B cell (primary cell): Measurements from ENCODE around the gene MARCKS. TPM values are rescaled to one million over a fixed set of nuclear protein-coding genes. Genes with fewer than 3 reads are reported as not detected.

Source experiments
- ATAC-seq: fragments of 200-7000 bp; cut with Tn5 transposase; one replicate; pipeline ENCODE4 v1.10.0; 2021; ENCODE audit warnings: low read depth, mild to moderate bottlenecking, moderate number of reproducible peaks, moderate library complexity
- CTCF ChIA-PET: fragments of 350-600 bp; sonication (Branson Sonifier 250); formaldehyde crosslinking; loops from one replicate; lab custom pipeline; 2021; ENCODE audit warnings: antibody characterized with exemption, inconsistent platforms; lab: Charles Lee
- POLR2A ChIA-PET: fragments of 350-600 bp; sonication (Branson Sonifier 250); formaldehyde crosslinking; loops from one replicate; lab custom pipeline; 2021; ENCODE audit warnings: antibody characterized with exemption; lab: Charles Lee
- DNase-seq: peaks from one replicate; pipeline ENCODE4 v3.0.0; 2013
- H2AFZ ChIP-seq: 2 replicates; pipeline ENCODE4 v1.6.1; 2012; ENCODE audit warnings: mild to moderate bottlenecking, low read depth, low read length; ENCODE audit not compliant: insufficient read depth, poor library complexity, severe bottlenecking
- H3K27ac ChIP-seq, 2 donors: 1 replicate in 1 of 2; 2 replicates in 1 of 2; pipeline ENCODE4 v1.5.1; 2012 to 2013; ENCODE audit warnings: low read length in 2 of 2, mild to moderate bottlenecking in 2 of 2, moderate library complexity in 1 of 2
- H3K27me3 ChIP-seq, 4 experiments: fragments of 200-600 bp in 1 of 4; sonication (generic) in 1 of 4; replicated peaks in 1 of 4; 1 replicate in 2 of 4; 2 replicates in 2 of 4; pipeline versions ENCODE4 v1.6.1 to v1.7.0; 2013 to 2016; ENCODE audit warnings: low read length in 3 of 4, mild to moderate bottlenecking in 2 of 4, mixed read lengths in 1 of 4, moderate library complexity in 1 of 4; ENCODE audit not compliant: insufficient read depth in 4 of 4, control insufficient read depth in 3 of 4; ENCODE audit errors: control extremely low read depth in 1 of 4
- H3K36me3 ChIP-seq, 2 experiments: replicated peaks in 1 of 2; 1 replicate in 1 of 2; 2 replicates in 1 of 2; pipeline versions ENCODE4 v1.6.1 to v1.7.1; 2013; ENCODE audit warnings: low read length in 1 of 2; ENCODE audit not compliant: insufficient read depth in 2 of 2, control insufficient read depth in 1 of 2; ENCODE audit errors: control extremely low read depth in 1 of 2, extremely low read depth in 1 of 2
- H3K4me1 ChIP-seq, 2 donors: fragments of 200-600 bp in 1 of 2; sonication (generic) in 1 of 2; 1 replicate in 1 of 2; 2 replicates in 1 of 2; pipeline versions ENCODE4 v1.5.1 to v1.6.1; 2013 to 2017; ENCODE audit warnings: low read length in 2 of 2; ENCODE audit not compliant: control insufficient read depth in 2 of 2, insufficient read depth in 2 of 2
- H3K4me2 ChIP-seq: replicated peaks from 2 replicates; pipeline ENCODE3; 2012; ENCODE audit warnings: mild to moderate bottlenecking, low read depth, low read length; ENCODE audit not compliant: poor library complexity, severe bottlenecking
- H3K4me3 ChIP-seq, 5 experiments: fragments of 200-600 bp in 1 of 5; sonication (generic) in 1 of 5; 1 replicate in 3 of 5; 2 replicates in 2 of 5; pipeline versions ENCODE4 v1.5.1 to v1.7.0; 2011 to 2016; ENCODE audit warnings: low read length in 4 of 5, mild to moderate bottlenecking in 4 of 5, low read depth in 2 of 5, control low read depth in 1 of 5, moderate library complexity in 1 of 5; ENCODE audit not compliant: insufficient read depth in 1 of 5; ENCODE audit errors: control extremely low read depth in 1 of 5, extremely low read depth in 1 of 5
- H3K79me2 ChIP-seq: fragments of 200-600 bp; sonication (generic); one replicate; pipeline ENCODE4 v1.6.0; 2016; ENCODE audit warnings: low read length; ENCODE audit not compliant: control insufficient read depth, insufficient read depth
- H3K9ac ChIP-seq: fragments of 200-600 bp; sonication (generic); 2 replicates; pipeline ENCODE4 v1.6.1; 2017; ENCODE audit warnings: mild to moderate bottlenecking, low read length, moderate library complexity
- H3K9me3 ChIP-seq, 3 donors: one replicate each; pipeline versions ENCODE4 v1.6.1 to v1.7.1; 2013; ENCODE audit warnings: low read length in 2 of 3; ENCODE audit not compliant: control insufficient read depth in 2 of 3, insufficient read depth in 1 of 3; ENCODE audit errors: control extremely low read depth in 1 of 3
- H4K20me1 ChIP-seq: 2 replicates; pipeline ENCODE4 v1.6.0; 2012; ENCODE audit warnings: mild to moderate bottlenecking, low read length; ENCODE audit not compliant: insufficient read depth, control insufficient read depth, poor library complexity, severe bottlenecking
- H3K27ac Mint-ChIP-seq: one replicate; pipeline ENCODE4 v1.8.0; 2021; ENCODE audit warnings: mixed read lengths
- H3K27me3 Mint-ChIP-seq: one replicate; pipeline ENCODE4 v1.8.0; 2021; ENCODE audit warnings: mixed read lengths
- H3K4me1 Mint-ChIP-seq: one replicate; pipeline ENCODE4 v1.8.0; 2021; ENCODE audit warnings: mixed read lengths
- H3K4me3 Mint-ChIP-seq: one replicate; pipeline ENCODE4 v1.8.0; 2021; ENCODE audit warnings: mixed read lengths
- H3K9me3 Mint-ChIP-seq: one replicate; pipeline ENCODE4 v1.8.0; 2022; ENCODE audit warnings: mixed read lengths; ENCODE audit not compliant: insufficient read depth
- EZH2 ChIP-seq: IDR thresholded peaks from 2 replicates; pipeline ENCODE4 v1.6.1; 2012; ENCODE audit warnings: borderline replicate concordance, low read depth, mild to moderate bottlenecking, moderate library complexity, low read length; ENCODE audit not compliant: insufficient read depth, poor library complexity, severe bottlenecking
- WGBS: methylation state at CpG from one replicate; pipeline ENCODE4 v1.1.5; 2013; ENCODE audit warnings: missing lambda C conversion rate; ENCODE audit not compliant: insufficient coverage; 5-methylcytosine and 5-hydroxymethylcytosine counted together
- intact Hi-C: fragments of 100-400 bp; cut with micrococcal nuclease; formaldehyde crosslinking; loops from one replicate; pipeline ENCODE4 v1.10.0; 2022
- polyA plus RNA-seq: library from polyadenylated mRNA; depleted of rRNA; stranded (reverse); fragments of >200 nt; gene quantifications from 2 replicates; pipeline ENCODE4 v1.2.3, GENCODE V29; 2012
- total RNA-seq, 2 donors: library from RNA; stranded (reverse); fragments of 120-200 nt in 1 of 2; gene quantifications; 1 replicate in 1 of 2; 2 replicates in 1 of 2; pipeline versions ENCODE4 v1.2.3 to v1.2.4, GENCODE V29; 2013 to 2022
- TF ChIP-seq, protein P1 (sequence below): fragments of 200-600 bp; IDR thresholded peaks from one replicate; pipeline ENCODE4 v1.8.0; 2022; ENCODE audit warnings: antibody characterized with exemption, mild to moderate bottlenecking

MARCKS gene
- total and polyA plus RNA-seq, 2 donors (not counting 1 experiment from before 2014, with no cell fraction given) = 15.4 to 58.6 TPM

DNA sequence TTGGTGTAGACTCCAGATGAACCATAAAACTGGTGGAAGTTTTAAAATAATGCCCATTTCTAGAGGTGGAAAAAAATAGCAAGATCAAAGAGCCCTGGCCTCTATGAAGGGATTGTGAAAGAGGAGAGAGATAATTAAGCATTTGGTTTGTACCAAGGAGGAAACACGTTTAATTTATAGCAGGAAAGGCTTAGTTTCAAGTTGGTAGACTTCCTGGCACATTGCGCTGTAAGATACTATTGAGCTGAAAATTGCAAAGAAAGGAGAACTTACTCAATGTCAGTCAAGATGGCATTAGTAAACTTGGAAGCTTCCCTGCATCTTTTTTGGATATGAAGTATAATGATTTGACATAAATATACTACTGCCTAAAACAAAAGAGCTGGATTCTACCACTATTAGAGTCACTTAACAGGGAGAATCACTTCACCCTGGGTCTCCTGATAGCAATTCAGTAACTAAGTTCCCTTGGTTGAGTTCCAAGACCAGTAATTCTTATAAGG lies 24.4 kb downstream of the MARCKS start:
- no peak overlapping the region for H3K9ac ChIP-seq
- H3K27me3 ChIP-seq = no peaks in the 10 kb centered on the region
- H3K27ac Mint-ChIP-seq = no peak overlapping the region
- H3K4me3 ChIP-seq = no peak overlapping the region
- H3K4me1 ChIP-seq = no peaks in the 10 kb centered on the region
- WGBS = 0% methylated on average over 1 of the region's 2 CpGs
- no peaks in the 10 kb centered on the region for H3K9me3 Mint-ChIP-seq
- H3K27me3 Mint-ChIP-seq = no peaks in the 10 kb centered on the region
- H3K27ac ChIP-seq = no peak overlapping the region
- DNase-seq = no peak
- ATAC-seq = no peak
- H3K79me2 ChIP-seq = no peaks in the 10 kb centered on the region
- no peak overlapping the region for H3K4me3 Mint-ChIP-seq
- POLR2A ChIA-PET = no interaction called here
- H3K9me3 ChIP-seq = no peaks in the 10 kb centered on the region
- no peak for TF ChIP-seq EZH2
- TF ChIP-seq, protein P1, sequence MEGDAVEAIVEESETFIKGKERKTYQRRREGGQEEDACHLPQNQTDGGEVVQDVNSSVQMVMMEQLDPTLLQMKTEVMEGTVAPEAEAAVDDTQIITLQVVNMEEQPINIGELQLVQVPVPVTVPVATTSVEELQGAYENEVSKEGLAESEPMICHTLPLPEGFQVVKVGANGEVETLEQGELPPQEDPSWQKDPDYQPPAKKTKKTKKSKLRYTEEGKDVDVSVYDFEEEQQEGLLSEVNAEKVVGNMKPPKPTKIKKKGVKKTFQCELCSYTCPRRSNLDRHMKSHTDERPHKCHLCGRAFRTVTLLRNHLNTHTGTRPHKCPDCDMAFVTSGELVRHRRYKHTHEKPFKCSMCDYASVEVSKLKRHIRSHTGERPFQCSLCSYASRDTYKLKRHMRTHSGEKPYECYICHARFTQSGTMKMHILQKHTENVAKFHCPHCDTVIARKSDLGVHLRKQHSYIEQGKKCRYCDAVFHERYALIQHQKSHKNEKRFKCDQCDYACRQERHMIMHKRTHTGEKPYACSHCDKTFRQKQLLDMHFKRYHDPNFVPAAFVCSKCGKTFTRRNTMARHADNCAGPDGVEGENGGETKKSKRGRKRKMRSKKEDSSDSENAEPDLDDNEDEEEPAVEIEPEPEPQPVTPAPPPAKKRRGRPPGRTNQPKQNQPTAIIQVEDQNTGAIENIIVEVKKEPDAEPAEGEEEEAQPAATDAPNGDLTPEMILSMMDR = no peak
- CTCF ChIA-PET = interaction anchor here (1.1 to 3.1 kb wide), 5 partner anchors 8 to 1702 kb away, joined by 4 to 20 read pairs (median 5); no protein-coding TSS in a partner anchor
- H2AFZ ChIP-seq = no peak overlapping the region
- peaks cover 3% of the 10 kb centered on the region for H3K4me1 Mint-ChIP-seq
- no peak overlapping the region for H3K4me2 ChIP-seq
- no peaks in the 10 kb centered on the region for H4K20me1 ChIP-seq
- H3K36me3 ChIP-seq = no peaks in the 10 kb centered on the region
- intact Hi-C loops = no loop called here

DNA sequence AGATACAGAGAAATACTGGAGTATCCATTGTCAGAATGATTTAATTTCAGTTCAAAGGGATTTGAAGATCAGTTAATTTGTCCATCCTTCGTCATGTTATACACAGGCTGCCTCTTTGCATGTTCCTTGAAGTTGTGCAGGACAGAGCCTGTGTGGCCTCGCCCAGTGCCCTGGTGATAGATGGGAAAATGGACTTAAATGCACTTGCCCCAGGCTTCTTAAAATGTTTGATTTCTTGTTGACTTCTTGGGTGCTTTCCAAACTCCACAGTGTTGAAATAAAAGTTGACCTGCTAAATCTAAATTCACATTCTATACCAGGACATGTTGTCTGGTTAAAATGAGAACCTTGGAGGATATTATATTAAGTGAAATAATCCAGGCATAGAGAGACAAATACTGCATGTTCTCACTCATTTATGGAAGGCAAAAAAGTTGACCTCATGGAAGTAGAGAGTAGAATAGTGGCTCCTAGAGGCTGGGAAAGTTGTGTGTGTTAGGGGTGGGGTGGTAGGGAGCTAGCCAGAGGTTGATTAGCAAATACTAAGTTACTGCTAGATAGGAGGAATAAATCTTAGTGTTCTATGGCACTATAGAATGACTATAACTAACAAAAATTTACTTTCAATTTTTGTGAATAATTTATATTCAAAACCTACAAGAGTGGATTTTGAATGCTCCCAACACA lies 25.3 kb downstream of the MARCKS start:
- Mint-ChIP-seq H3K9me3 (no peaks in the 10 kb centered on the region), H3K4me1 (peaks cover 3% of the 10 kb centered on the region), H3K4me3 (no peak overlapping the region), H3K27ac (no peak overlapping the region), H3K27me3 (no peaks in the 10 kb centered on the region)
- H3K27me3 ChIP-seq = no peaks in the 10 kb centered on the region
- intact Hi-C loops = no loop called here
- no peaks in the 10 kb centered on the region for H3K4me1 ChIP-seq
- no peaks in the 10 kb centered on the region for H3K9me3 ChIP-seq
- no peak overlapping the region for H3K4me3 ChIP-seq
- DNase-seq = no peak
- TF ChIP-seq EZH2 = no peak
- TF ChIP-seq, protein P1 = no peak
- H3K4me2 ChIP-seq = no peak overlapping the region
- ATAC-seq = no peak
- CTCF ChIA-PET = interaction anchor here (1.1 to 2.1 kb wide), 2 partner anchors 1104 to 1703 kb away, joined by 4 to 5 read pairs; no protein-coding TSS in a partner anchor
- H3K27ac ChIP-seq = no peak overlapping the region
- H3K79me2 ChIP-seq = no peaks in the 10 kb centered on the region
- POLR2A ChIA-PET = no interaction called here
- H2AFZ ChIP-seq = no peak overlapping the region
- no peaks in the 10 kb centered on the region for H4K20me1 ChIP-seq
- H3K36me3 ChIP-seq = no peaks in the 10 kb centered on the region
- H3K9ac ChIP-seq = no peak overlapping the region
- WGBS = 100% methylated on average over 2 of the region's 2 CpGs
